ENCODE measurements around the gene DLX4. TPM values are rescaled to one million over a fixed set of nuclear protein-coding genes. Genes with fewer than 3 reads are reported as not detected.

Gene DLX4
- total RNA-seq, 1 experiment from 2014 or later, result 11.2 TPM

- no peak overlapping the region for H3K27ac ChIP-seq (ENCODE audit: low read length)
- H3K9me3 ChIP-seq (ENCODE audit: control insufficient read depth, insufficient read depth, low read depth, low read length), result no peaks in the 10 kb centered on the region
- H3K4me1 ChIP-seq (ENCODE audit: control insufficient read depth, insufficient read depth, low read length), result peaks cover 11% of the 10 kb centered on the region
- no peak for TF ChIP-seq REST (IDR thresholded peaks at IDR 0.05; ENCODE audit: insufficient read depth in 1 of 2, low read depth in 2 of 2, low read length in 1 of 2)
- ChIA-PET CTCF (no interaction called here), POLR2A (interaction anchor here (0.7 kb wide), 1 partner anchor 15 kb away, joined by 4 read pairs; no protein-coding TSS in a partner anchor)
- ATAC-seq, result no peak
- BruUV-seq (replicated peaks), result no TSS peak
- in situ Hi-C loops (cut with HindIII; ENCODE audit: low pct_unique_long_range_greater_than_20kb, low sequenced_read_pairs) (no loop called here), intact Hi-C loops (cut with micrococcal nuclease; ENCODE audit: unreplicated experiment) (no loop called here)
- peaks cover 15% of the 10 kb centered on the region for H3K27me3 ChIP-seq (ENCODE audit: control insufficient read depth, insufficient read depth, low read length)
- no peak overlapping the region for H3K4me3 ChIP-seq (ENCODE audit: low read depth in 2 of 2, low read length in 2 of 2)
- no peaks in the 10 kb centered on the region for H3K36me3 ChIP-seq (ENCODE audit: control insufficient read depth, insufficient read depth, low read length)
- no peak for DNase-seq (ENCODE audit: low read depth, low spot score)
These were observed 3.5 kb upstream of the DLX4 start for GRCh38 chr17:49965524-49965909.

GRCh38 chr17:49966767-49967166 is 2.2 kb upstream of the DLX4 start:
- H3K27me3 ChIP-seq (ENCODE audit: control insufficient read depth, insufficient read depth, low read length), result peaks cover 15% of the 10 kb centered on the region
- intact Hi-C loops (cut with micrococcal nuclease; ENCODE audit: unreplicated experiment), result no loop called here
- H3K27ac ChIP-seq (ENCODE audit: low read length), result no peak overlapping the region
- peaks cover 16% of the 10 kb centered on the region for H3K4me1 ChIP-seq (ENCODE audit: control insufficient read depth, insufficient read depth, low read length)
- TF ChIP-seq REST (IDR thresholded peaks at IDR 0.05; ENCODE audit: insufficient read depth in 1 of 2, low read depth in 2 of 2, low read length in 1 of 2), result no peak
- TF ChIP-seq SIN3A (IDR thresholded peaks at IDR 0.05; ENCODE audit: borderline replicate concordance, insufficient read depth, low read depth, low read length), result no peak
- no peak for TF ChIP-seq CTCF (IDR thresholded peaks at IDR 0.05)
- TF ChIP-seq POLR2AphosphoS5 (IDR thresholded peaks at IDR 0.05; ENCODE audit: low read depth, low read length), result no peak
- TF ChIP-seq TCF7L2 (IDR thresholded peaks at IDR 0.05; ENCODE audit: low read depth, low read length), result no peak
- in situ Hi-C loops (cut with HindIII; ENCODE audit: low pct_unique_long_range_greater_than_20kb, low sequenced_read_pairs), result no loop called here
- ChIA-PET CTCF (no interaction called here), POLR2A (interaction anchor here (0.6 kb wide), 1 partner anchor 56 kb away, joined by 18 read pairs; no protein-coding TSS in a partner anchor)
- ATAC-seq (no peak), DNase-seq (ENCODE audit: low read depth, low spot score) (no peak)
- no peaks in the 10 kb centered on the region for H3K36me3 ChIP-seq (ENCODE audit: control insufficient read depth, insufficient read depth, low read length)
- no TSS peak for BruUV-seq (replicated peaks)
- H3K4me3 ChIP-seq (ENCODE audit: low read depth in 2 of 2, low read length in 2 of 2), result no peak overlapping the region
- no peaks in the 10 kb centered on the region for H3K9me3 ChIP-seq (ENCODE audit: control insufficient read depth, insufficient read depth, low read depth, low read length)

Measured in Panc1 (cell line).